GM18873 (cell line): ENCODE measurements around the gene LRRC3B.
"Not testable (repeated sequence)": the region's sequence is repeated elsewhere in the genome, so short reads cannot be mapped to it uniquely, and the experiment has no call there.

Experiments used
- ATAC-seq: cut with Tn5 transposase; IDR thresholded peaks from one replicate; pipeline ENCODE4 v1.9.1; 2021; ENCODE audit warnings: mild to moderate bottlenecking, moderate library complexity, moderate number of reproducible peaks; ENCODE audit not compliant: unreplicated experiment, low FRiP score

Gene LRRC3B

GRCh38 chr3:26622621-26623418 is at the start of gene LRRC3B:
Gene LRRC3B, plus strand, starts transcription at chr3:26622772. Its CDS starts 86,901 bp downstream, at chr3:26709673.
- ATAC-seq: no peak

GRCh38 chr3:26574766-26575165 is 47.8 kb upstream of the LRRC3B start:
- ATAC-seq: no peak

GRCh38 chr3:26579116-26579515 is 43.5 kb upstream of the LRRC3B start:
- no peak for ATAC-seq

GRCh38 chr3:26587571-26587970 is 35.0 kb upstream of the LRRC3B start:
- no peak for ATAC-seq

GRCh38 chr3:26588931-26589330 is 33.6 kb upstream of the LRRC3B start:
- no peak for ATAC-seq

- no peak for ATAC-seq
Measured at GRCh38 chr3:26589678-26590077, 32.9 kb upstream of the LRRC3B start.

GRCh38 chr3:26590919-26591484 is 31.6 kb upstream of the LRRC3B start:
- no peak for ATAC-seq

GRCh38 chr3:26591926-26592325 is 30.6 kb upstream of the LRRC3B start:
- no peak for ATAC-seq

- no peak for ATAC-seq
Measured at GRCh38 chr3:26592451-26592850, 30.1 kb upstream of the LRRC3B start.

- no peak for ATAC-seq
Measured at GRCh38 chr3:26596335-26596734, 26.2 kb upstream of the LRRC3B start.

- ATAC-seq: not testable (repeated sequence)
Measured at GRCh38 chr3:26603311-26603710, 19.3 kb upstream of the LRRC3B start.

- ATAC-seq: not testable (repeated sequence)
Measured at GRCh38 chr3:26603771-26604170, 18.8 kb upstream of the LRRC3B start.

- no peak for ATAC-seq
Measured at GRCh38 chr3:26614006-26614685, 8.4 kb upstream of the LRRC3B start.

- ATAC-seq: no peak
Measured at GRCh38 chr3:26621176-26621575, 1.4 kb upstream of the LRRC3B start.

GRCh38 chr3:26621906-26622620 is 509 bp upstream of the LRRC3B start:
- no peak for ATAC-seq

- no peak for ATAC-seq
Measured at GRCh38 chr3:26623419-26624208, 1.0 kb downstream of the LRRC3B start.

- no peak for ATAC-seq
Measured at GRCh38 chr3:26624209-26624765, 1.7 kb downstream of the LRRC3B start.

- ATAC-seq: no peak
Measured at GRCh38 chr3:26625187-26625586, 2.6 kb downstream of the LRRC3B start.

- no peak for ATAC-seq
Measured at GRCh38 chr3:26627080-26627479, 4.5 kb downstream of the LRRC3B start.

- no peak for ATAC-seq
Measured at GRCh38 chr3:26628915-26629314, 6.3 kb downstream of the LRRC3B start.
